HG02571 (cell line): Measurements from ENCODE around the gene PCDHGC5.

ENCODE experiments used
- ATAC-seq: cut with Tn5 transposase; IDR thresholded peaks from one replicate; pipeline ENCODE4 v1.9.1; 2021; ENCODE audit warnings: mild to moderate bottlenecking, moderate library complexity; ENCODE audit not compliant: unreplicated experiment

The PCDHGC5 gene

DNA sequence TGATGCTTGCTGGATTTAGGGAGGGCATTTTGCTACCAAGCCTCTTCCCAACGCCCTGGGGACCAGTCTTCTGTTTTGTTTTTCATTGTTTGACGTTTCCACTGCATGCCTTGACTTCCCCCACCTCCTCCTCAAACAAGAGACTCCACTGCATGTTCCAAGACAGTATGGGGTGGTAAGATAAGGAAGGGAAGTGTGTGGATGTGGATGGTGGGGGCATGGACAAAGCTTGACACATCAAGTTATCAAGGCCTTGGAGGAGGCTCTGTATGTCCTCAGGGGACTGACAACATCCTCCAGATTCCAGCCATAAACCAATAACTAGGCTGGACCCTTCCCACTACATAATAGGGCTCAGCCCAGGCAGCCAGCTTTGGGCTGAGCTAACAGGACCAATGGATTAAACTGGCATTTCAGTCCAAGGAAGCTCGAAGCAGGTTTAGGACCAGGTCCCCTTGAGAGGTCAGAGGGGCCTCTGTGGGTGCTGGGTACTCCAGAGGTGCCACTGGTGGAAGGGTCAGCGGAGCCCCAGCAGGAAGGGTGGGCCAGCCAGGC, 23.0 kb downstream of the PCDHGC5 start:
- no peak for ATAC-seq

DNA sequence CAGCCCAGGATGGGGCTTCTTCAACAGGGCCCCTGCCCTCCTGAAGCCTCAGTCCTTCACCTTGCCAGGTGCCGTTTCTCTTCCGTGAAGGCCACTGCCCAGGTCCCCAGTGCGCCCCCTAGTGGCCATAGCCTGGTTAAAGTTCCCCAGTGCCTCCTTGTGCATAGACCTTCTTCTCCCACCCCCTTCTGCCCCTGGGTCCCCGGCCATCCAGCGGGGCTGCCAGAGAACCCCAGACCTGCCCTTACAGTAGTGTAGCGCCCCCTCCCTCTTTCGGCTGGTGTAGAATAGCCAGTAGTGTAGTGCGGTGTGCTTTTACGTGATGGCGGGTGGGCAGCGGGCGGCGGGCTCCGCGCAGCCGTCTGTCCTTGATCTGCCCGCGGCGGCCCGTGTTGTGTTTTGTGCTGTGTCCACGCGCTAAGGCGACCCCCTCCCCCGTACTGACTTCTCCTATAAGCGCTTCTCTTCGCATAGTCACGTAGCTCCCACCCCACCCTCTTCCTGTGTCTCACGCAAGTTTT, 23.6 kb downstream of the PCDHGC5 start:
- ATAC-seq, result no peak

GRCh38 chr5:141512911-141513626, 24.2 kb downstream of the PCDHGC5 start:
- ATAC-seq, result no peak

GRCh38 chr5:141513627-141514329, 24.9 kb downstream of the PCDHGC5 start:
- peak; percentile 37 for ATAC-seq

DNA sequence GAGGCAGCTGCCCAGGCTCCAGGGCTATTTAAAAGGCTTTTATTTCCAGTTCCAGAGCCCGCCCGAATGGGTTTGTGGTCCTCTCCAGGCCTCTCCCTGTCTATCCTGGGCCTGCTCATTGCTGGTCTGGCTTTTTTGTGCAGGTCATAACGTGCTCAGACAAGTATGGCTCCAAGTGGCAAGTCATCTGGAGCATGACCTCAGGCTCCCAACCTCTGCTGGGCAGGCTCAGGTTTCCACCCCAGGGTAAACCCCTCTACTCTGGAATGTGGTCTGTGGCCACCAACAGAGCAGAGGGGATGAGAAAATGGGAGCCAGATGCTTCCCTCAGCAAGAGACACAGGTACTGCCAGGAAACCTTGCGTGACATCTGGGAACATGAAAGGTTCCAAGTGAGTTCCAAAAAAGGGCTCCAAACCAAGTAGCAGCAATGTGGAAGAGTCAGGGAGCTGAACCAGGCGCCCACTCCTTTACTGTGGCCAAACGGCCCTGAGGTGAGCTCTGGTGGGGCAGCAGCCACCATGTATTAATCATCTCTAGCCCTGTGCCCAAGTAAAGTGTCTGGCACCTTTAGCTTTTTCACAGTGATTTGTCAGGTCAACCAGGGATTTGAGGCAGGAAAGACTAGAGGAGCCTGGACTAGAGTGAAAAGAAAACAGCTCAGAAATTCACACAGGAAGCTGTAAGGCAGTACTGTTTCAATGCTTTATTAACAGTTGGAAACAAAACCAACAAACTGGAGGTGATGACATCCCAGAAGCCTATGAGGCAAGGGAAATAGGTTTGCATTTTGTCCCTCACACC, 25.7 kb downstream of the PCDHGC5 start:
- ATAC-seq, result peak; percentile 16

DNA sequence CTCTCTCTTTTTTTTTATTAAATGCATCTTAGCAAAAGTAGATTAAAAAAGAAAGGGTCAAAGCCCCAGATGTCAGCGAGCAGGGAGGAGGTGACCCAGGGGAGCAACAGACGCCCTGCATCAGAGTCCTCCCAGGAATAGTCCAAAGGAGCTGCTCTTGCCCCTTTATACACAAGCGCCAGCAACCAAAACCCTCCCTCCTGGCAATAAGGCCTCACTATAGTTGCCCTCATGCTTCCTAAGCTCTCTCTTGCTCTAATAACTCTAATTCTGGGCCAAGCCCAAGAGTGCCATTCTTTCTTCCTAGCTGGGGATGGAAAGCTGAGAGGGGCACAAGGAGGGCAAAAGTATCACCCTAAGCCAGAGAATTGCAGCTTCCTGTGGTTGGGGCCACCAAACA, 26.3 kb downstream of the PCDHGC5 start:
- no peak for ATAC-seq

- no peak for ATAC-seq
Observed at GRCh38 chr5:141515946-141516671, 27.2 kb downstream of the PCDHGC5 start.

GRCh38 chr5:141516672-141517025, 27.8 kb downstream of the PCDHGC5 start:
- ATAC-seq, result no peak

GRCh38 chr5:141517312-141517711, 28.4 kb downstream of the PCDHGC5 start:
- no peak for ATAC-seq

DNA sequence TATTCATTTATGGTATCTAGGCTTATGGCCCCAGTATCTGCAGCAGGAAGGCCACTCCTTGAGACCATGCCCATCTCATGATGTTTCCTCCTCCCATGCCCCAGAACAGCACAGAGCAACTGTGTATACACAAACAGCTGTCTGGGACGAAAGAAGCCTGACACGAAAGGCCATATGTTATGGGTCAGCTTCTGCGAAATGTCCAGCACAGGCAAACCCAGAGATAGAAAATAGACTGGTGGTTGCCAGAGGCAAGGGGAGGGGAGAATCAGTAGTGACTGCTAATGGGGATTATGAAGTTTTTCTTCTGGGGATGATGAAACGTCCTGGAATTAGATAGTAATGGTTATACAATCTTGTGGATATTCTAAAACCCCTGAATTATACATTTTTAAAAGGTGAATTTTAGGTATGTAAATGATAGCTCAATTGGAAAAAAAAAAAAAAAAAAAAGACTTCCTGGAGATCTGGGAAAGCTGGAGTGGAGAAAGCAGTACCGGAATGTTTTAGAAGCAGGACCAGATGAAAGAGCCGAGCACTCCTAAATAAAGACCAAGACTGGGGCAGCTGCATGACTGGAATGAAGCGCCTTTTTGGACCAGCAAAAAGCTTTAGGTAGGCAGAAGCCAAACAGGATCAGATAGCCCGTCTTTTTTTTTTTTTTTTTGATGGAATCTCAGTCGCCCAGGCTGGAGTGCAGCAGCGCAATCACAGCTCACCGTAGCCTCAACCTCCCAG, 29.2 kb downstream of the PCDHGC5 start:
- no peak for ATAC-seq

DNA sequence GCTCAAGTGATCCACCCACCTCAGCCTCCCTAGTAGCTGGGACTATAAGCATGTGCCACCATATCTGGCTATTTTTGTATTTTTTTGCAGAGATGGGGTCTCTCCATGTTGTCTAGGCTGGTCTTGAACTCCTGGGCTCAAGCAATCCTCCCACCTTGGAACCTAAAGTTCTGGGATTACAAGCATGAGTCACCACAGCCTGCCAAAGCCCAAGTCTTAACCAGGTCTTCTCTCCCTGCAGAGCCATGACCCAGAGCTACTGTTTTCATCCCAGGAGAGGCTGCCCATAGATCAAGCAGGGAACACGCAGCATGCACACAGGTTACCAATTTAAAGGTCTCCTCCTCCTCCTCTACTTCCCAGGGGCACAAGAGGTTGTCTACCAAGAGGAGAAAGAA, 29.7 kb downstream of the PCDHGC5 start:
- no peak for ATAC-seq

- ATAC-seq, result no peak
Observed at GRCh38 chr5:141519605-141520565, 31.0 kb downstream of the PCDHGC5 start.

GRCh38 chr5:141521244-141521781, 32.4 kb downstream of the PCDHGC5 start:
- no peak for ATAC-seq

DNA sequence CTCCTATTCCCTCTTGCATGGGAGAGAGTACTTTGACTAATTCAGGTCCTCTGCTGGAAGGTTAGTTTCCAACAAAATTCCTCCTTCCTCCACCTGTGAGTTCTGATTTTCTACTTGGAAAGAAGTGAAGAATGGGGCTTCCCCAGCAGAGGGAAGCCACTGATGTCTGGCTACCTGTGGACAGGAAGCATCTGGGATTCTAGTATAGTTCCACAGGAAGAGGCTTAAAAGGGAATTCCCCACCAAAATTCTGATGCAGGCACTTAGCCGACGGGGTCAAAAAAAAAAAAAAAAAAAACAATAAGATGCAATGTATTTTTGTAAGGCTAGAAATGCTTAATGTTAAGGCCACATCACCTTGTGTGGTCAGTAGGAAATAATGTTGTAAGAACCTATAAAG, 33.4 kb downstream of the PCDHGC5 start:
- ATAC-seq, result no peak

DNA sequence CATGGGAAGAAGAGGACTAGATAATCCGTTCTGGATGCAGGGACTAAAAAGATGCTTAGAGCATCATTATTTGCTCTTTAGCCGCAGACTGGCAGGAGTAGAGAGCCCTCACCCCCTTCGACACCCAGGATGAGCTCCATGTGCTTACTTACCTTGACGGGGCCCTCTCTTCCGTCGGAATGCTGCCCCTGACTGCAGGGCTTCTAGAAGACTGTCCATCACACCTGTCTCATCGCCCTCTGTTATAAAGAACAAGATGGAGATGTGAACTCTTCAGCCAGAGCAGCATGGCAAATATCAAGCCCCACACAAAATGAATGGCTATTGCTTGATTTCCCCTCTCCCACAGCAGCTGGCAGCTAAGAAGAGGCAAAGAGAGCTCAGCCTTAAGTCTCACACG, 35.1 kb downstream of the PCDHGC5 start:
- no peak for ATAC-seq

DNA sequence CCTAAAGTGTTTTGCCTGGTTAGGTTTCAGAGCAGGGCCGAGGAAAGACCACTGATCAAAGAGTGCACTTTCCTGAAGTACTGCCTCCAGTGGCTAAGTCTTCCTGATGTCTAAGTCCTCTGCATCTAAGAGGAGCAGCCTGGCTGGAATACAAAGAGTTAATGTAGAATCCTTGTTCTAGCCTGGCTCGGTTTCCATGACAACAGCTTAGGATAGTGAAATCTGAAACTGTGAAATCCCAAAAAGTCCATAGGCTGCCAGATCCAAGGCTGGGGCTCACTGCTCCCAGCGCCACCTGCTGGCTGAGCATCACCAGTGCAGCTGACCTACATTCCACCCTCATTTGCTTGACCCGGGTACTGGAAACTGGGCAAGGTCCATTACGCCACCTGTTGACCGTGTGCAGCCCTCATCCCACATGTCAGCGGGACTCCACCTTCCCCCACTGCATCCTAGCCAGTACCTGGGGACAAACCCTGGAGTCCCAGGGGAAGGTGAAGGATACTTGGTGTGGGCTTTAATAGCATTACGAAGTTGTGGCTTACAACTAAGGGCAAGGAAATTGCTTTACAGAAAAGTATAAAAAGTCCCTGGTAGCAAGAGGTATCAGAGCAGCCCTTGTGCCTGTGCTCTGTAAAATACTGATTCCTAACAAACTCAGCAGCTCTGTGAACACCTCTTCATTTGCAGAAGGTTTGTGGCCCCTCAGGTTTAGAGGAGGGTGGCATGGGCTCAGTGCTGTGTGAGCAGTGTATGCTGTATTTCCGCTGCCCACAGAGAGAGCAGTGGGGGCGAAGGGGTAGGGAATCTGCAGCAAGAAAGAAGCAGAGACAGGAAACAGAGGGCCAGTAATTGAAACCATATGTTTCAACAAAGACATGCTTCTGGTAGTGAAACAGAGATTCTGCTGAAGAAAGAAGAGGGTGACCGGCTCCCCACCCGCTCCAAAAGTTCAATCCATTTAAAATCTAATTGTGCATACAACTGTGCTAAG, 36.0 kb downstream of the PCDHGC5 start:
- ATAC-seq, result peak; percentile 73

DNA sequence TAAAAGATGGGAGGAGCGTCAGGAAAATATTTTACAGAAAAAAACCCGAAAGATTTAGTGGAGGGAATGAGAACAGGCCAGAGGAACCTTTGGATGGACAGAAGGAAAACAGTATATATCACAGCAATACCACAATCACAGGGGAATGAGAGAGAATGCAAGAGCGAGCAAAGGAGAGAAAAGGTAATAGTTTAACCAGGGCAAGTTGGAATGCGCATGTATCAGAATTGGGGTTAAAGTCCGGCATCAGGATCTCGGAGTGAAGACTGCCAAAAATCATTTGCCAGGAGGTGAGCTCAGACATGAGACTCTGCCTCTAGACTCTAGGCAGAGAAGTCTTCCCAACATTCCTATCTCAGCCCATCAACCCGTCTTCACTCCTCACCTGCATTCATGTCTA, 36.8 kb downstream of the PCDHGC5 start:
- ATAC-seq, result no peak
